ENCODE data around the gene RNU6-1.
A peak's percentile ranks its signal among the peaks of the same experiment; 100 is the strongest.

The RNU6-1 gene

GRCh38 chr15:67806536-67806935 lies 33.3 kb downstream of the RNU6-1 start:
- Histone ChIP-seq H3K9me2 (ENCODE audit: low read depth, low read length) (no peaks in the 10 kb centered on the region), H3K4me1 (ENCODE audit: insufficient read depth, low read length, severe bottlenecking) (peaks cover 54% of the 10 kb centered on the region), H3F3A (ENCODE audit: insufficient read depth, low read length) (no peaks in the 10 kb centered on the region), H3K79me2 (ENCODE audit: insufficient read depth, low read length) (no peaks in the 10 kb centered on the region), H3K9ac (ENCODE audit: low read length) (no peak overlapping the region; the same call in 1 of the 2 replicates), H2AFZ (ENCODE audit: low read length) (no peak overlapping the region), H3K4me2 (ENCODE audit: low read length) (peak overlapping the region; percentile 2; the same call in 1 of the 2 replicates), H4K20me1 (ENCODE audit: insufficient read depth, low read length) (no peaks in the 10 kb centered on the region), H3K4me3 (ENCODE audit: low read depth, low read length, poor library complexity, severe bottlenecking) (no peak overlapping the region), H3K36me3 (ENCODE audit: insufficient read depth, low read length) (no peaks in the 10 kb centered on the region), H3K9me3 (ENCODE audit: low read length) (no peaks in the 10 kb centered on the region), H3K27me3 (ENCODE audit: insufficient read depth, low read length) (no peaks in the 10 kb centered on the region), H3K27ac (ENCODE audit: low read depth, low read length, poor library complexity, severe bottlenecking) (peak overlapping the region; percentile 86)
- TF ChIP-seq CTCF (IDR thresholded peaks at IDR 0.05; ENCODE audit: low read length): no peak
- no peak for TF ChIP-seq EZH2 (IDR thresholded peaks at IDR 0.05; ENCODE audit: borderline replicate concordance, low read length)

- Histone ChIP-seq H3K36me3 (ENCODE audit: insufficient read depth, low read length) (no peaks in the 10 kb centered on the region), H3K79me2 (ENCODE audit: insufficient read depth, low read length) (no peaks in the 10 kb centered on the region), H3K4me1 (ENCODE audit: insufficient read depth, low read length, severe bottlenecking) (peaks cover 50% of the 10 kb centered on the region), H3K9ac (ENCODE audit: low read length) (peak overlapping the region; percentile 49; the same call in 1 of the 2 replicates), H3F3A (ENCODE audit: insufficient read depth, low read length) (no peaks in the 10 kb centered on the region), H2AFZ (ENCODE audit: low read length) (no peak overlapping the region), H3K4me2 (ENCODE audit: low read length) (peak overlapping the region; percentile 2; the same call in 1 of the 2 replicates), H3K27me3 (ENCODE audit: insufficient read depth, low read length) (no peaks in the 10 kb centered on the region), H3K9me2 (ENCODE audit: low read depth, low read length) (no peaks in the 10 kb centered on the region), H3K9me3 (ENCODE audit: low read length) (no peaks in the 10 kb centered on the region), H4K20me1 (ENCODE audit: insufficient read depth, low read length) (no peaks in the 10 kb centered on the region), H3K27ac (ENCODE audit: low read depth, low read length, poor library complexity, severe bottlenecking) (peak overlapping the region; percentile 86), H3K4me3 (ENCODE audit: low read depth, low read length, poor library complexity, severe bottlenecking) (no peak overlapping the region)
- TF ChIP-seq CTCF (IDR thresholded peaks at IDR 0.05; ENCODE audit: low read length) (no peak), EZH2 (IDR thresholded peaks at IDR 0.05; ENCODE audit: borderline replicate concordance, low read length) (no peak)
These were observed 34.0 kb downstream of the RNU6-1 start for GRCh38 chr15:67805666-67806516.

DNA sequence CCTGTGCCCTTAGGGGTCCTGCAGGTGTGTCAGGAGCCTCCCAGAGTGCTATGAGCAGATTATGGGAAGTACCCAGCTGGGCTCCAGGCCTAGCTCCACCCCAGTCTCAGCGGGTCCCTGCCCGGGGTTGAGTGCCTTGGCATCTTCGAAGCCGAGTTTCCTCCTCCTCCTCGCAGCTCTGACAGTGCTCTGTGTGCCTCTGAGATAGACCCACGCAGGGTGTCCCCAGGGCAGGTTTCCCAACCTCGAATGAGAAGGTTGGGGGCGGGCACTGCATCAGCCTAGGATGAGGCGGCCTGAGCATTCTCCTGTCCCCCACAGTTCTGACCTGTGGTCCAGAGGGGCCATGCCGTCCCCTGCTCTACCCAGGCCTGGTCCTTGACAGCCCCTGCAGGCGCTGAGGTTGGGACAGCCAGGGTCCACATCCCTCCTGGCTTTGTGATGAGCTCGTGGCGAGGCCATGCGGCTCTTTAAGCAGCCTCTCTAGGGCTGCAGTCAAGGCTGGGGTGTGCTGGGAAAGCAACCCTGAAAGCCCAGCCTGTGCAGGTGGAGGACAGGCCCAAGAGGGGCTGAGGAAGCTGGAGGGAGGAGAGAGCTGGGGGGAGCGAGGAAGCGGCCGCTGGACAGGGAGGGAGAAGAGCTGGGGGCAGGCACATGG lies 34.7 kb downstream of the RNU6-1 start:
- no peak overlapping the region for H3K4me3 ChIP-seq (ENCODE audit: low read depth, low read length, poor library complexity, severe bottlenecking)
- no peaks in the 10 kb centered on the region for H4K20me1 ChIP-seq (ENCODE audit: insufficient read depth, low read length)
- no peaks in the 10 kb centered on the region for H3K9me2 ChIP-seq (ENCODE audit: low read depth, low read length)
- no peaks in the 10 kb centered on the region for H3F3A ChIP-seq (ENCODE audit: insufficient read depth, low read length)
- peak overlapping the region; percentile 86 for H3K27ac ChIP-seq (ENCODE audit: low read depth, low read length, poor library complexity, severe bottlenecking)
- H3K36me3 ChIP-seq (ENCODE audit: insufficient read depth, low read length): no peaks in the 10 kb centered on the region
- peak overlapping the region; percentile 2; the same call in 1 of the 2 replicates for H3K4me2 ChIP-seq (ENCODE audit: low read length)
- peaks cover 50% of the 10 kb centered on the region for H3K4me1 ChIP-seq (ENCODE audit: insufficient read depth, low read length, severe bottlenecking)
- H3K27me3 ChIP-seq (ENCODE audit: insufficient read depth, low read length): no peaks in the 10 kb centered on the region
- no peak overlapping the region for H2AFZ ChIP-seq (ENCODE audit: low read length)
- H3K79me2 ChIP-seq (ENCODE audit: insufficient read depth, low read length): no peaks in the 10 kb centered on the region
- no peaks in the 10 kb centered on the region for H3K9me3 ChIP-seq (ENCODE audit: low read length)
- TF ChIP-seq EZH2 (IDR thresholded peaks at IDR 0.05; ENCODE audit: borderline replicate concordance, low read length): no peak
- TF ChIP-seq CTCF (IDR thresholded peaks at IDR 0.05; ENCODE audit: low read length): no peak
- H3K9ac ChIP-seq (ENCODE audit: low read length): peak overlapping the region; percentile 49; the same call in 1 of the 2 replicates

Measured in OCI-LY1 (cell line).